GM21529 (cell line): ENCODE results near the gene NUMA1.

ENCODE experiments used
- ATAC-seq: cut with Tn5 transposase; IDR thresholded peaks from one replicate; pipeline ENCODE4 v1.9.1; 2021; ENCODE audit not compliant: unreplicated experiment

Gene NUMA1

DNA sequence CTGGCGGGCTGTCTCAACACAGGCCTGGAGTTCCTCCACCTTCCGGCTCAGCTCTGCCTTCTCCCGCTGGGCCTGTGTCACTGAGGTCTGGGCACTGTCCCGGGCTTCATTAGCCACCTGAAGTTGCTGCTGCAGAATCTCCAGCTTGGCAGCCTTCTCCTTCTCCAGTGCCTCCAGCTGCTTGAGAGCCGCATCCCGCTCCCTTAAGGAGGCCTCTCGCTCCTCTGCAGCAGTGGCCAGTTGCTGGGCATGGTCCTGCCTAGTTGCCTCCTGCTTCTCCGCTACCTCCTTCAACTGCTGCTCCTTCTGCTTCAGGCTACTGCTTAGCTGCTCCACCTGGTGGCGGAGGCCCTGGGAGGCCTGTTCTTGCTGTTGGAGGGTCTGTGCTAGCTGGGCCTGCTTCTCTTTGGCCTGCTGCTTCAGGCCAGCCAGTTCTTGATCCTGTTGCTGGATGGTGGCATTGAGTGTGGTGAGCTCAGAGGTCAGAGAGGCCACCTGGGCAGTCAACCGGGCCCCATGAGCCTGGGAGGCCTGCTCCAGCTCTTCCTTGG, 64.8 kb downstream of the NUMA1 start:
- no peak for ATAC-seq

GRCh38 chr11:72014761-72015320, 65.5 kb downstream of the NUMA1 start:
- ATAC-seq, result no peak

GRCh38 chr11:72013765-72014711, 66.3 kb downstream of the NUMA1 start:
- no peak for ATAC-seq

DNA sequence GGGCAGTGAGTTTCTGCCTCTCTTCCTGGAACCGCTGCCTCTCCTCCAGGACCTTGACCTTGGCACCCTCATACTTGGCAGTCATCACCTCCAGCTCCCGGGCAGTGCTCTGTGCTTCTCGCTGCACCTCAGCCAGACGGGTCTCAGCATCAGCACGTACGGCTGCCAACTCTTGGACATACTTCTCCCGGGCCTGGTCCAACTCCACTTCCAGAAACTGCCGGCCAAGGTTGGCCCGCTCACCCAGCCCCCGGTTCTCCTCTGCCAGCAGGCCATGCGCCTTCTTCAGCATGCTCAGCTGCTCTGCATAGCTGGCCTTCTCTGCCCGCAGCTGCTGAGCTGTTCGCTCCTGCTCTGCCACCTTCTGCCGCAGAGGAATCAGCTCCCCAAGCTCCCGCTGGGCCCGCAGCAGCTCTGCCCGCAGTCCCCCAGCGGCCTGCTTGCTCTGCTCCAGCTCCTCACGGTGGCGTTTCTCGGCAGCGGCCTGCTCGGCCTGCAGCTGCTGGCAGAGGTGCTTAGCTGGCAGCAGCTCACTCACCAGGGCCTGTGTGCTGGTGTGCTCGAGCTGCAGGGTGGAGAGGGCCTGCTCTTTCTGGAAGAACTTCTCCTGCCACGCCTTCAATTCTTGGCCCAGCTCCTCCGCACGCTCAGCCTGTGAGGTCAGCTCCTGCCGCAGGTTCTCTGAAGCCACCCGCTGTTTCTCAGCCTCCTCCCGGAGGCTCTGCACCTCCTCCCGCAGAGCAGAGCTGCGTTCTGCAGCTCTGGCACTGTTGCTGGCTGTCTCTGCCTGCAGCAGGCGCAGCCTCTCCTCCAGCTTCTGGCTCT, 67.2 kb downstream of the NUMA1 start:
- ATAC-seq, result no peak

DNA sequence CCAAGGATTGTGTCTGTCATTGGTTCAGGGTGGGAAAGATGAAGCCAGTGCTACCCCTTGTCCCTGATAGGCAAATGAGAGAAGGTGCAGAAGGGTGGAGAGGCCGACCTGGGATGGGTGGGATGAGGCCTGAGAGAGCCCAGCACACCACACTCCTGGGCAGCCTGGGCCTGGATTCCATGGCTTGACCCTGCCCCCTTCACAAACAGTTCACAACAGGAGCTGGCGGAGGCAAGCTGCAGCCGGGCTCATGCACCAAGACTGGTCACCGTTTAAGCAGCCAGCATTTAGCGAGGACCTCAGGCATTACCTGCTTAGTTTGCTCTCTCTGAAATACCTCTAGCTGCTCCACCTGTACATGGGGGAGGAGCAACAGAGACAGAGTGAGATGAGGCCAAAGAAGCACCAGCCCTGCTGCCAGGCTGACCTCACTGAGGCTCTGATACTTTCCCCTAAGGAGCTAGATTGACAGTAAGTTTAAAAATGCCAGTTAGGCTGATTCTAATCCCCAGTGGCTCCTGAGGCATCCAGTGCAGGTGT, 68.2 kb downstream of the NUMA1 start:
- ATAC-seq, result no peak

DNA sequence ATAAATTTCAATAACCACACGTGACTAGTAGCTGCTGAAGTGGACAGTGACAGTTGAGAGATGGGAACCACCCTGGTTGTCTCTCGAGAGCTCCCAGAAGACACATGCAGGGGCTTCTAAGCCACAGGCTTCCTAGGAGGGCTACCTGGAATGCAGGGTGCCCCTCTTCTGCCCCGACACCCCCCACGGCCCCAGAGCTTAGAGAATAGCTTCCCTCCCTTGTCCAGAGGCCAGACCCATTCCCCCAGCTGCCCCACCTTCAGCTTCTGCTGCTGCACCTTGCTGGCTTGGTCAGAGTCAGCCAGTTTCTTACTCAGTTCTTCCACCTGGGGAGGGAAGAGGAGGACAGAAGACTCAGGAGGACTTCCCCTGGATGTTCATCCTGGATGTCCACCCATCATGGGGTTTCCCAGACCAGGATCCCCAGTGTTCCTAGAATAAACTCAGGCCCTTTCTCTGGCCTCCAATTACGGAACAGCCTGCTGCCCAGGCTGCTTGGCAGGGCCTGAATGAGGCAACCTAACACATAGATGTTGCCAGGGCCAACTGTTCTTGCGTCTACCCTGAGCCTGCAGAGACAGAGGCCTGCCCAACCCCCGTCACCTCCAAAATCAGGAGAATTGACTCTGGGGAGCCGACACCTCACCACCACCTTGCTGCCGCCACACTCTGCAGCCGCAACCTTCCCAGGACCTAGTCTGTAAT, 69.7 kb downstream of the NUMA1 start:
- ATAC-seq, result no peak

- ATAC-seq, result no peak
These were observed 71.2 kb downstream of the NUMA1 start for GRCh38 chr11:72009156-72009555.

- ATAC-seq, result no peak
These were observed 71.6 kb downstream of the NUMA1 start for GRCh38 chr11:72008728-72009127.

- ATAC-seq, result no peak
These were observed 72.8 kb downstream of the NUMA1 start for GRCh38 chr11:72007587-72007986.

DNA sequence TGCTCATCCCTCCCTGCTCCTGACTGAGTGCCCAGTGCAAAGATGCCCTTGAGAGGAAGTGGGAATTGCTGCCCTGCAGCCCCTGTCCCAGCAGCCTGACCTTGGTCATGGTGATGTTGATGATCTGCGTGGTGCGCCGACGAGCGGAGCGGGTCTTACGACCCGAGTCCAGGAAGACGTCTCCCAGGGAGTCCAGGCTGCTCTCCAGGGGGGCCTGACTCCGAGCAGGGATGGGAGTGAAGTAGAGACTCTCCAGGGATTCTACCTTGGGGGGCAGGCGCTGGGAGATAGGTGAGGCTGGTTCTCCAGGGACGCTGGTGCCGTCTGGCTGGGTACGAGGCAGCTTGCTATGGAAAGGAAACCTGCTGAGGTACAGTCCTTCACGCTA, 73.3 kb downstream of the NUMA1 start:
- ATAC-seq, result no peak

GRCh38 chr11:72006309-72007088, 73.8 kb downstream of the NUMA1 start:
- no peak for ATAC-seq

DNA sequence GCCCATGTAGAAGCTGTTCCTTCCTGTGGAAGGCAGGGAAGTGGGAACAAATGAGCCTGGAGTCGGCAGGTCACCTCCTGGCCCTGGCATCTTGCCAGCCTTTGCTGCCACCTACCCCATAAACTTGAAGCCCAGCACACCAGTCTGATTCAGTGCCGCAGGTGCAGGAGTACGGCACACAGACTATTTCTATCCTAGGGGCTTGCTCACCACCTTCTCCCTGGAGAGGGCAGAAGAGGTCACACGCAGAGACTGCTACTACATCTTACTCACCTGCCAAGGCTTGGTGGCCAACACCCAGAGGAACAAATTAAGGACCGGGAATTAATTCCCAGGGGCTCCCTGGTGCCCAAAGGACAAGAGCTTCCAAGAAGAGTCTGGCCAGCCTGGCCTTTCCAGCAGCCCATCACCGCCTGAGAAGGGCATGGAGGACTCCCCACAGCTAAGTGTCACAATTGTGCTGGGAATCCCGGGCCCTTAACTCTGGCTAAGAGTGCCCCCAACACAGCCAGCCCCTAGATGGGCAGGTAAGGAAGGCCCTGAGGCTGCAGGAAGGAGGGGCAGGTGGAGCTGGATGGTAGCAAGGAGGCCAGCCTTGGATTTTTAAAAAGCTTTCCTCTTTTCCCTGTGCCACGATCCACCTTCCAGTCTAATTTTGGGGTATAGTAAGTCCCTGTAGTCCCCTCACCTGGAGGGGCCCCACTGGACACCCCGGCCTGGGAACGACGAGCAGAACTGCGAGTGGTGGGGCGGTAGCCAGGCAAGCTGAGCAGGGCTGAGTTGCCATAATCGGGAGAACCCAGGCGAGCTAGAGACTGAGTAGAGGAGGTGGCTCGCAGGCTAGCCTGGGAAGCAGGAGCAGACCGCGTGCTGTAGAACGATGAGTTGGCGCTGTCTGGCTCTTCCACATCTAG, 74.7 kb downstream of the NUMA1 start:
- ATAC-seq, result no peak

DNA sequence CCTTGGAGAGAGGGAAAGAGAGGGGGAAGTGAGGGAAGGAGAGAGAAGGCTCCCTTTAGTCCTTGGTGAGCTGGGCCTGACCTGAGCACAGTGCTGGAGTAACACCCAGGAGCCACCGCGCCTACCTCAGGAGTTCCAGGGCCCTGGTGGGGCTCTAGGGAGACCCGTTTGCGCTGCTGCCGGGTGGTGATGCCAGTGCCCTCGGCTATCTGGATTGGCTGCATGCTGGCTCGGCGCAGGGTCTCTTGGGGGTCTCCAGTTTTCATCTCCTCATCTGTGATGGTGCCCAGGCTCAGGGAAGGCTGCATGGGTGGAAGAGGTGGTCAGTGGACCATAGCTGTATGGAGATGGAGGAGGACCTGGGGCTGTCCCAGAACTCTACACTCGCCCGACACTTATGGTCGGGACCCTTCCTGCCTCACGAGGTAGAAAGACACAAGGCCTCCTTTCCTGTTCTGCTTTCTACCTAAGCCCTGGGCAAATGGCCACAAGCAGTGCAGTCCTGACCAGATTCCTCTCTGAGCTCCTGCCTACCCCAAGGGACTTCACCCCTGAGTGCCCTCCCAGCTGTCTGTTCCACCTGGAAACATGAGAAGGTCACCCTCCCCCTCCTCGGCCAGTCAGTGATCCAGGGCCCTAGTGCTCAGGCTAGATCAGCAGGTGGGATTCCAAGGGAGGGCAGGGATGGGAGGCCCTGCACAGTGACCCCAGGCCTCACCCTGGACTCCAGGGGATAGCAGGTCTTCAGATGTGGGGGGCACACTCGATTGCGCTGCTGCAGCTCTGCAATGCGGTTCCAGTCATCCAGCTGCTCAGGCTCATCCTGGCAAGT, 75.6 kb downstream of the NUMA1 start:
- no peak for ATAC-seq

- ATAC-seq, result no peak
These were observed 76.6 kb downstream of the NUMA1 start for GRCh38 chr11:72003776-72004171.

DNA sequence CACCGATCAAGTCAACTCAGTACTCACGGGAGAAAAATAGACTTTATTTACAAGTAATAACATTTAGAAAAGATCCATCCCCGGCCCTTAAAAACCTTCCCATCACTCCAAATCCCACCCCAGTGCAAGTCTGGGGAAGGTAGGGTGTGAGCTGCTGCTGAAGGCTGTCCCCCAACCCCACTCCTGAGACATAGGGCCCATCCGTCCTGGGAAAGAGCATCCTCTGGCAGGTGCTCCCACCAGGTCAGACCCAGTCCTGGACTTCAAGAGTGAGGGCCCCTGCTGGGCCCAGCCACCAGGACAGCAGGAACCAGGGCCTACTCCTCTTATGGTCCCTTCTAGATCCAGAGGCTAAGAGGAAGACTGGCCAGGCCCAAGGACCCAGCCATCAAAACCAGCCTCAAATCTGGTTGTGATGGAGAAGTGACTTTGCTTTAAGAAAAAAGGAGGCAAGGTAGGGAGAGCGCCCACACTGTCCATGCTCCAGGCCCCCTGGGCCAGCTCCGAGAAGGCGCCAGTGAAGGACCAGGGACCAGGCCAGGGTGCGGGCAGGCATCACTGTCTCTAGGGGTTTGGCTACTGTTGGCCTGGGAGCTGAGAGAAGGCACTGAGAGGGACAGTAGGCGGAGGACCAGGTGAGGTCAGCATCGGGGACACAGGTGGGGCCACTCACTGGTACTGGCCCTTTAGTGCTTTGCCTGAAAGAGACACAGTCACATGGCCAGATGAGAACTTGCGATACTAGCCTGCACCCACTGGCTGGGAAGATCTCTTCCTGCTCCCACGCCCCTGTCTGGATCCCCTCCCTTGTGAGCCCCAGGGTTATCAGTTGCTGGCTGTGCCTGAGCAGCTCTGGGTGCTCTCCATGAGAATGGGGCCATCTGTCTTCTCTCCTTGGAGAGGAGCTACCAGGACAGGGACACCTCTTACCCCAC, 77.2 kb downstream of the NUMA1 start:
- ATAC-seq, result no peak

GRCh38 chr11:72001834-72002591, 78.3 kb downstream of the NUMA1 start:
- no peak for ATAC-seq
